OCI-LY1 (cell line): ENCODE data around the gene VWA3B.

Experiments
- CTCF ChIP-seq: fragments of 200-600 bp; sonication (generic), shearing (Covaris generic); IDR thresholded peaks from 2 replicates; pipeline ENCODE4 v1.5.1; 2017; ENCODE audit warnings: mild to moderate bottlenecking, antibody characterized with exemption, low read length, moderate library complexity, mixed read lengths
- EZH2 ChIP-seq: fragments of 200-600 bp; sonication (generic), shearing (Covaris generic); IDR thresholded peaks from 2 replicates; pipeline ENCODE4 v1.8.0; 2017; ENCODE audit warnings: borderline replicate concordance, mixed run types, mild to moderate bottlenecking, antibody characterized with exemption, low read length, moderate library complexity, mixed read lengths

GRCh38 chr2:98298683-98299164, 211.8 kb downstream of the VWA3B start:
- TF ChIP-seq CTCF (no peak), EZH2 (no peak)
